22Rv1 (cell line): ENCODE data around the gene PID1.

Source experiments
- CTCF ChIP-seq: fragments of 450-650 bp; IDR thresholded peaks from 2 replicates; pipeline ENCODE4 v1.5.1; 2017; ENCODE audit warnings: mild to moderate bottlenecking
- ZFX ChIP-seq: fragments of 450-650 bp; IDR thresholded peaks from 2 replicates; pipeline ENCODE4 v1.6.1; 2017; ENCODE audit warnings: antibody characterized with exemption, borderline replicate concordance

- TF ChIP-seq CTCF: no peak
- TF ChIP-seq ZFX: no peak
These were observed 152.2 kb downstream of the PID1 start for GRCh38 chr2:229118927-229119326.
